GM12878 (cell line): Measurements from ENCODE around the gene PTCH2. TPM values are rescaled to one million over a fixed set of nuclear protein-coding genes. Genes with fewer than 3 reads are reported as not detected.

Source experiments
- NRF1 ChIP-seq: conservative IDR thresholded peaks from 2 replicates; pipeline ENCODE4 v1.6.1; 2011; ENCODE audit warnings: mild to moderate bottlenecking, low read depth, low read length, improper control_type of control experiment
- POU2F2 ChIP-seq: IDR thresholded peaks from 3 replicates; pipeline ENCODE4 v1.6.1; 2011; ENCODE audit warnings: low read depth, mild to moderate bottlenecking, low read length, borderline replicate concordance
- SIX5 ChIP-seq: IDR thresholded peaks from 2 replicates; pipeline ENCODE4 v1.6.1; 2011; ENCODE audit warnings: mild to moderate bottlenecking, low read depth, low read length, moderate library complexity; ENCODE audit not compliant: severe bottlenecking
- WRNIP1 ChIP-seq: IDR thresholded peaks from 2 replicates; pipeline ENCODE4 v1.6.1; 2011; ENCODE audit warnings: low read depth, low read length, improper control_type of control experiment, borderline replicate concordance
- ZNF687 ChIP-seq: fragments of 450-650 bp; IDR thresholded peaks from 2 replicates; pipeline ENCODE4 v1.6.1; 2017; ENCODE audit warnings: mild to moderate bottlenecking, moderate library complexity
- polyA plus RNA-seq, 11 experiments: library from polyadenylated mRNA; depleted of rRNA in 4 of 11; unstranded in 6 of 11; stranded (reverse) in 5 of 11; fragments of >200 nt; fragmentation: Nextera tagmentation in 4 of 11; fragmentation: Illumina TruSeq in 1 of 11; extraction: Ambion mirVana in 4 of 11; extraction: Trizol in 1 of 11; gene quantifications; 1 replicate in 1 of 11; 2 replicates in 10 of 11; pipeline versions ENCODE4 v1.2.1 to v1.2.3, GENCODE V29; 2011 to 2016; ENCODE audit warnings: inconsistent platforms in 2 of 11, missing spikeins in 2 of 11, low read depth in 1 of 11
- total RNA-seq, 4 experiments: library from RNA; depleted of rRNA in 3 of 4; stranded (reverse); fragments of >200 nt in 3 of 4; fragmentation: Illumina TruSeq in 1 of 4; extraction: Trizol in 1 of 4; gene quantifications; 2 replicates each; pipeline versions ENCODE4 v1.2.1 to v1.2.3, GENCODE V29; 2013 to 2021

PTCH2 gene
- total and polyA plus RNA-seq, 10 of the 15 experiments (the other 5 are each of a cell fraction or from before 2014, with no cell fraction given): 0.03 to 8.4 (median 0.10) TPM

GRCh38 chr1:44810101-44810761, 32.8 kb downstream of the PTCH2 start (continued):
- peak; percentile 55; the same call in 1 of the 2 replicates for TF ChIP-seq ZNF687
- TF ChIP-seq NRF1: no peak
- TF ChIP-seq WRNIP1: no peak
- TF ChIP-seq SIX5: no peak
- peak; percentile 43; the same call in 1 of the 3 replicates for TF ChIP-seq POU2F2
